Mesothelial cell of epicardium (in vitro differentiated cells): ENCODE measurements around the gene TARS3. TPM values are rescaled to one million over a fixed set of nuclear protein-coding genes. Genes with fewer than 3 reads are reported as not detected.
A peak's percentile ranks its signal among the peaks of the same experiment; 100 is the strongest.
"Not testable (repeated sequence)": the region's sequence is repeated elsewhere in the genome, so short reads cannot be mapped to it uniquely, and the experiment has no call there.

Experiments
- DNase-seq, 2 experiments: peaks; one replicate each; pipeline ENCODE4 v3.0.0; 2021; ENCODE audit warnings: low spot score in 2 of 2; ENCODE audit not compliant: unreplicated experiment in 2 of 2
- H3K27ac Mint-ChIP-seq: 2 replicates; pipeline ENCODE4 v1.8.0; 2021; ENCODE audit warnings: mixed read lengths
- H3K27me3 Mint-ChIP-seq: 2 replicates; pipeline ENCODE4 v1.8.0; 2021; ENCODE audit warnings: low read depth, mixed read lengths
- H3K36me3 Mint-ChIP-seq: 2 replicates; pipeline ENCODE4 v1.8.0; 2021; ENCODE audit warnings: mixed read lengths
- H3K4me1 Mint-ChIP-seq: 2 replicates; pipeline ENCODE4 v1.8.0; 2021; ENCODE audit warnings: mixed read lengths
- H3K4me3 Mint-ChIP-seq: 2 replicates; pipeline ENCODE4 v1.8.0; 2021; ENCODE audit warnings: mild to moderate bottlenecking, moderate library complexity, mixed read lengths
- H3K9me3 Mint-ChIP-seq: 2 replicates; pipeline ENCODE4 v1.8.0; 2021; ENCODE audit warnings: mixed read lengths
- CTCF ChIP-seq: fragments of 200-600 bp; sonication (generic); IDR thresholded peaks from one replicate; pipeline ENCODE4 v1.5.0; 2021; ENCODE audit warnings: antibody characterized with exemption; ENCODE audit not compliant: unreplicated experiment
- total RNA-seq: library from RNA; stranded (reverse); gene quantifications from 3 replicates; pipeline ENCODE4 v1.2.1, GENCODE V29; 2021

The TARS3 gene
- 18.1 to 22.4 TPM (median 21.0 TPM) in 3 replicates for total RNA-seq

- Mint-ChIP-seq H3K4me3 (peak within 1 kb of the TSS; percentile 86), H3K27me3 (no peaks in the 10 kb centered on the region), H3K36me3 (peaks cover 19% of the 10 kb centered on the region), H3K27ac (peak within 1 kb of the TSS; percentile 89), H3K9me3 (no peaks in the 10 kb centered on the region), H3K4me1 (peaks cover 6% of the 10 kb centered on the region)
- DNase-seq: peak; percentile 83 to 88
- no peak for TF ChIP-seq CTCF
Observed at GRCh38 chr15:101723874-101724674, at the start of gene TARS3. Gene TARS3 (minus strand): TSS chr15:101724473. CDS start chr15:101724387, 86 bp downstream.

GRCh38 chr15:101773496-101774100 lies 49.3 kb upstream of the TARS3 start:
- Mint-ChIP-seq H3K27me3 (peaks cover 39% of the 10 kb centered on the region), H3K36me3 (no peaks in the 10 kb centered on the region), H3K4me3 (no peak overlapping the region), H3K4me1 (no peaks in the 10 kb centered on the region), H3K9me3 (no peaks in the 10 kb centered on the region), H3K27ac (no peak overlapping the region)
- no peak for TF ChIP-seq CTCF
- no peak for DNase-seq

- Mint-ChIP-seq H3K36me3 (no peaks in the 10 kb centered on the region), H3K27ac (no peak overlapping the region), H3K9me3 (no peaks in the 10 kb centered on the region), H3K27me3 (peaks cover 32% of the 10 kb centered on the region), H3K4me1 (no peaks in the 10 kb centered on the region), H3K4me3 (no peak overlapping the region)
- TF ChIP-seq CTCF: no peak
- no peak for DNase-seq
Observed at GRCh38 chr15:101772921-101773320, 48.6 kb upstream of the TARS3 start.

- H3K36me3 Mint-ChIP-seq, H3K9me3 Mint-ChIP-seq, H3K4me3 Mint-ChIP-seq: not testable (repeated sequence)
Observed at GRCh38 chr15:101767083-101767640, 42.9 kb upstream of the TARS3 start.

GRCh38 chr15:101765772-101766456 lies 41.6 kb upstream of the TARS3 start:
- no peak overlapping the region for H3K27ac Mint-ChIP-seq
- no peaks in the 10 kb centered on the region for H3K27me3 Mint-ChIP-seq
- H3K36me3 Mint-ChIP-seq: no peaks in the 10 kb centered on the region
- no peak for TF ChIP-seq CTCF
- no peak for DNase-seq
- no peaks in the 10 kb centered on the region for H3K4me1 Mint-ChIP-seq
- H3K4me3 Mint-ChIP-seq: no peak overlapping the region
- no peaks in the 10 kb centered on the region for H3K9me3 Mint-ChIP-seq

More at GRCh38 chr15:101767083-101767640, 42.9 kb upstream of the TARS3 start:
- H3K4me1 Mint-ChIP-seq, H3K27ac Mint-ChIP-seq, DNase-seq, H3K27me3 Mint-ChIP-seq: not testable (repeated sequence)

GRCh38 chr15:101765340-101765671 lies 41.0 kb upstream of the TARS3 start:
- H3K4me1 Mint-ChIP-seq, H3K27ac Mint-ChIP-seq, H3K9me3 Mint-ChIP-seq, H3K4me3 Mint-ChIP-seq, H3K27me3 Mint-ChIP-seq, DNase-seq, H3K36me3 Mint-ChIP-seq: not testable (repeated sequence)

GRCh38 chr15:101764669-101765339 lies 40.5 kb upstream of the TARS3 start:
- not testable (repeated sequence) for H3K4me3 Mint-ChIP-seq, H3K4me1 Mint-ChIP-seq, H3K9me3 Mint-ChIP-seq, H3K27me3 Mint-ChIP-seq, DNase-seq, H3K27ac Mint-ChIP-seq, H3K36me3 Mint-ChIP-seq

- H3K4me1 Mint-ChIP-seq, H3K27me3 Mint-ChIP-seq, H3K36me3 Mint-ChIP-seq, DNase-seq, H3K9me3 Mint-ChIP-seq, H3K27ac Mint-ChIP-seq: not testable (repeated sequence)
- peak overlapping the region; percentile 66 for H3K4me3 Mint-ChIP-seq
Observed at GRCh38 chr15:101746716-101747082, 22.4 kb upstream of the TARS3 start.

- not testable (repeated sequence) for H3K4me3 Mint-ChIP-seq, H3K9me3 Mint-ChIP-seq, DNase-seq, H3K27me3 Mint-ChIP-seq, H3K36me3 Mint-ChIP-seq, H3K4me1 Mint-ChIP-seq, H3K27ac Mint-ChIP-seq
Observed at GRCh38 chr15:101734837-101735236, 10.6 kb upstream of the TARS3 start.
